ENCODE results near the gene KLHDC10.

KLHDC10 gene

DNA sequence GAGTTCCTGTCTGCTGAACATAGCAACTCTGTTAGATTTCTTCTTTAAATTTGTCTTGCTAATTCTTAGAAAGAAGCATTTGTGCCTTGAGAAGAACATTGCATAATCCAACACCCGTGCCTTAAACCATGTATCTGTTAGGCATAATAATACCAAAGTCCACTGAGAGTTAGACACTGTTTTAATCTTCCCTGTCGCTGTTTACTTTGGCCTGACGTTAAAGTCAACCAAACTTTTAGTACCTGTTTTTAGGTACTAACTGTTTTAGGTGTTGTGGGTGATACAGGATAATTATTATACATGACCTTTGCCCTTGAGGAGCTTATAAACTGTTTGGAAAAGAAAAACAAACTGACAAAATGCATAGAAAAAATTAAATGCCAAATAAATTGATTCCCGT, 43.6 kb downstream of the KLHDC10 start:
- Histone ChIP-seq H3K36me3 (replicated peaks; ENCODE audit: low read depth, low read length) (no peaks in the 10 kb centered on the region), H3K4me2 (ENCODE audit: low read length) (peak overlapping the region; percentile 24; the same call in 1 of the 2 replicates), H4K20me1 (ENCODE audit: insufficient read depth, low read length) (no peaks in the 10 kb centered on the region), H3K4me3 (ENCODE audit: low read length) (no peak overlapping the region), H3K27me3 (ENCODE audit: low read depth, low read length) (no peaks in the 10 kb centered on the region), H3K27ac (ENCODE audit: low read length) (no peak overlapping the region), H3K79me2 (ENCODE audit: low read length) (no peaks in the 10 kb centered on the region), H3K9me3 (ENCODE audit: insufficient read depth, low read length) (no peaks in the 10 kb centered on the region), H3K4me1 (ENCODE audit: low read length) (peaks cover 14% of the 10 kb centered on the region), H2AFZ (ENCODE audit: low read depth, low read length) (no peak overlapping the region), H3K9ac (ENCODE audit: low read length) (no peak overlapping the region)
- TF ChIP-seq, protein P1, sequence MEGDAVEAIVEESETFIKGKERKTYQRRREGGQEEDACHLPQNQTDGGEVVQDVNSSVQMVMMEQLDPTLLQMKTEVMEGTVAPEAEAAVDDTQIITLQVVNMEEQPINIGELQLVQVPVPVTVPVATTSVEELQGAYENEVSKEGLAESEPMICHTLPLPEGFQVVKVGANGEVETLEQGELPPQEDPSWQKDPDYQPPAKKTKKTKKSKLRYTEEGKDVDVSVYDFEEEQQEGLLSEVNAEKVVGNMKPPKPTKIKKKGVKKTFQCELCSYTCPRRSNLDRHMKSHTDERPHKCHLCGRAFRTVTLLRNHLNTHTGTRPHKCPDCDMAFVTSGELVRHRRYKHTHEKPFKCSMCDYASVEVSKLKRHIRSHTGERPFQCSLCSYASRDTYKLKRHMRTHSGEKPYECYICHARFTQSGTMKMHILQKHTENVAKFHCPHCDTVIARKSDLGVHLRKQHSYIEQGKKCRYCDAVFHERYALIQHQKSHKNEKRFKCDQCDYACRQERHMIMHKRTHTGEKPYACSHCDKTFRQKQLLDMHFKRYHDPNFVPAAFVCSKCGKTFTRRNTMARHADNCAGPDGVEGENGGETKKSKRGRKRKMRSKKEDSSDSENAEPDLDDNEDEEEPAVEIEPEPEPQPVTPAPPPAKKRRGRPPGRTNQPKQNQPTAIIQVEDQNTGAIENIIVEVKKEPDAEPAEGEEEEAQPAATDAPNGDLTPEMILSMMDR (IDR thresholded peaks at IDR 0.05; ENCODE audit: low read depth, low read length): no peak

DNA sequence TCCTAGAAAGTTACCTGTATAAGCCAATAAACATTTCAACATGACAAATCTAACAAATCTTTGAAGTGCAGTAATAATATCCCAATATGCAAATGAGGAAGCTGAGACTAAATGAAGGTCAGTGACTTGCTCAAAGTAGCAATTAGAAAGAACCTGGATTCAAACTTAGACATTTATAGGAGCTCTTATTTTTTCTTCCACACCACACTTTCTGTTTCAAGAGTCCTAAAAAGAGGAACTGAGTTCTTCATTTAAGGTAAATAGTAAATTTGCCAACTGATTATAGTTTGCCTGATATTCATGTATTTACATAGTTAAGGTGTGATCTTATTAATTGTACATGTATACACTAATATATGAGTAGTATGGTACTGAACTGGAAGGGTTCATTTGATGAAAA, 44.0 kb downstream of the KLHDC10 start:
- TF ChIP-seq, protein P1 (IDR thresholded peaks at IDR 0.05; ENCODE audit: low read depth, low read length): no peak
- no peak for TF ChIP-seq EZH2phosphoT487 (IDR thresholded peaks at IDR 0.05; ENCODE audit: low read depth)
- no peak overlapping the region for H3K27ac ChIP-seq (ENCODE audit: low read length)
- peaks cover 14% of the 10 kb centered on the region for H3K4me1 ChIP-seq (ENCODE audit: low read length)
- H3K36me3 ChIP-seq (replicated peaks; ENCODE audit: low read depth, low read length): no peaks in the 10 kb centered on the region
- no peaks in the 10 kb centered on the region for H4K20me1 ChIP-seq (ENCODE audit: insufficient read depth, low read length)
- no peak overlapping the region for H2AFZ ChIP-seq (ENCODE audit: low read depth, low read length)
- H3K4me3 ChIP-seq (ENCODE audit: low read length): no peak overlapping the region
- no peaks in the 10 kb centered on the region for H3K79me2 ChIP-seq (ENCODE audit: low read length)
- peak overlapping the region; percentile 24; the same call in 1 of the 2 replicates for H3K4me2 ChIP-seq (ENCODE audit: low read length)
- H3K27me3 ChIP-seq (ENCODE audit: low read depth, low read length): no peaks in the 10 kb centered on the region
- H3K9me3 ChIP-seq (ENCODE audit: insufficient read depth, low read length): no peaks in the 10 kb centered on the region
- H3K9ac ChIP-seq (ENCODE audit: low read length): no peak overlapping the region

DNA sequence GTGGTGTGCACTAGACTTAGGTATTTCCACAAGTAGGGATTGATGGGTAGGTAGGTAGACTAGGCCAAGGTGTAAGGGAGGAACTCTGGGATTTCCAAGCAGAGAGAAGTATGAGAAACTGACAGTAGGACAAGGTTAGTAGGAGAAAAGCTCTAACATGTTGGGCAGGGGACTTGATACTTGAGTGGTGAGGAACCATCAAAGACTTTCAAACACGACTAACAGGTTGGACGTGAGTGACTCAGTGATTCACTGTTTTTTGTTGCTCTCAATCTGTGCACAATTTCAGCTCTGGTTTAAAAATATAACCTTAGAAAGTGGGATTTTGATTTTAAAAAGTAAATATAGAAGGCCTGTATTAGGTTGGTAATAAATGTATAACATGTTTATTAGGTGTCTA, 44.4 kb downstream of the KLHDC10 start:
- Histone ChIP-seq H3K4me2 (ENCODE audit: low read length) (no peak overlapping the region), H3K9me3 (ENCODE audit: insufficient read depth, low read length) (no peaks in the 10 kb centered on the region), H3K27ac (ENCODE audit: low read length) (no peak overlapping the region), H3K9ac (ENCODE audit: low read length) (no peak overlapping the region), H3K4me1 (ENCODE audit: low read length) (peaks cover 14% of the 10 kb centered on the region), H3K36me3 (replicated peaks; ENCODE audit: low read depth, low read length) (no peaks in the 10 kb centered on the region), H3K27me3 (ENCODE audit: low read depth, low read length) (no peaks in the 10 kb centered on the region), H2AFZ (ENCODE audit: low read depth, low read length) (no peak overlapping the region), H4K20me1 (ENCODE audit: insufficient read depth, low read length) (no peaks in the 10 kb centered on the region), H3K79me2 (ENCODE audit: low read length) (no peaks in the 10 kb centered on the region), H3K4me3 (ENCODE audit: low read length) (no peak overlapping the region)
- TF ChIP-seq, protein P1 (IDR thresholded peaks at IDR 0.05; ENCODE audit: low read depth, low read length): no peak
- TF ChIP-seq EZH2phosphoT487 (IDR thresholded peaks at IDR 0.05; ENCODE audit: low read depth): no peak

DNA sequence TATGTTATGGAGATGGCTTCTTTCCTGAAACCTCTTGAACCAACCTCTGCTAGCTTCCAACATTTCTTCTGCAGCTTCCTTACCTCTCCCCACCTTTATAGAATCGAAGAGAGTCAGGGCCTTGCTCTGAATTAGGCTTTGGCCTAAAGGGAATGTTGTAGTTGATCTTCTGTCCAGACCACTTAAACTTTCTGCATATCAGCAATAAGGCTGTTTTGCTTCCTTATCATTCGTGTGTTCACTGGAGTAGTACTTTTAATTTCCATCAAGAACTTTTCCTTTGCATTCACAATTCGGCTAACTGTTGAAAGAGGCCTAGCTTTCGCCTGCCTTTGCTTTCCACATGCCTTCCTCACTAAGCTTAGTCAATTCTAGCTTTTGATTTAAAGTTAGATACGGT, 48.0 kb downstream of the KLHDC10 start:
- Histone ChIP-seq H3K27ac (ENCODE audit: low read length) (no peak overlapping the region), H3K27me3 (ENCODE audit: low read depth, low read length) (no peaks in the 10 kb centered on the region), H3K9me3 (ENCODE audit: insufficient read depth, low read length) (no peaks in the 10 kb centered on the region), H2AFZ (ENCODE audit: low read depth, low read length) (no peak overlapping the region), H3K4me2 (ENCODE audit: low read length) (no peak overlapping the region), H3K79me2 (ENCODE audit: low read length) (no peaks in the 10 kb centered on the region), H3K9ac (ENCODE audit: low read length) (no peak overlapping the region), H3K4me3 (ENCODE audit: low read length) (no peak overlapping the region), H3K4me1 (ENCODE audit: low read length) (peaks cover 14% of the 10 kb centered on the region), H3K36me3 (replicated peaks; ENCODE audit: low read depth, low read length) (peaks cover 13% of the 10 kb centered on the region), H4K20me1 (ENCODE audit: insufficient read depth, low read length) (no peaks in the 10 kb centered on the region)
- no peak for TF ChIP-seq EZH2phosphoT487 (IDR thresholded peaks at IDR 0.05; ENCODE audit: low read depth)
- TF ChIP-seq, protein P1 (IDR thresholded peaks at IDR 0.05; ENCODE audit: low read depth, low read length): no peak
